Fibroblast of mammary gland (primary cell): ENCODE measurements around the gene FAM222B.
A peak's percentile ranks its signal among the peaks of the same experiment; 100 is the strongest.

Experiments
- DNase-seq: peaks from one replicate; pipeline ENCODE4 v3.0.0-alpha.2; 2010; ENCODE audit warnings: low read depth
- H3K4me3 ChIP-seq: 2 replicates; pipeline ENCODE4 v1.5.1; 2011; ENCODE audit warnings: low read depth, mild to moderate bottlenecking, low read length, moderate library complexity; ENCODE audit not compliant: control insufficient read depth
- TF ChIP-seq, protein P1 (sequence below): conservative IDR thresholded peaks from 2 replicates; pipeline ENCODE4 v1.5.1; 2011; ENCODE audit warnings: low read depth, low read length, inconsistent platforms; ENCODE audit not compliant: control insufficient read depth, insufficient read depth

FAM222B gene

DNA sequence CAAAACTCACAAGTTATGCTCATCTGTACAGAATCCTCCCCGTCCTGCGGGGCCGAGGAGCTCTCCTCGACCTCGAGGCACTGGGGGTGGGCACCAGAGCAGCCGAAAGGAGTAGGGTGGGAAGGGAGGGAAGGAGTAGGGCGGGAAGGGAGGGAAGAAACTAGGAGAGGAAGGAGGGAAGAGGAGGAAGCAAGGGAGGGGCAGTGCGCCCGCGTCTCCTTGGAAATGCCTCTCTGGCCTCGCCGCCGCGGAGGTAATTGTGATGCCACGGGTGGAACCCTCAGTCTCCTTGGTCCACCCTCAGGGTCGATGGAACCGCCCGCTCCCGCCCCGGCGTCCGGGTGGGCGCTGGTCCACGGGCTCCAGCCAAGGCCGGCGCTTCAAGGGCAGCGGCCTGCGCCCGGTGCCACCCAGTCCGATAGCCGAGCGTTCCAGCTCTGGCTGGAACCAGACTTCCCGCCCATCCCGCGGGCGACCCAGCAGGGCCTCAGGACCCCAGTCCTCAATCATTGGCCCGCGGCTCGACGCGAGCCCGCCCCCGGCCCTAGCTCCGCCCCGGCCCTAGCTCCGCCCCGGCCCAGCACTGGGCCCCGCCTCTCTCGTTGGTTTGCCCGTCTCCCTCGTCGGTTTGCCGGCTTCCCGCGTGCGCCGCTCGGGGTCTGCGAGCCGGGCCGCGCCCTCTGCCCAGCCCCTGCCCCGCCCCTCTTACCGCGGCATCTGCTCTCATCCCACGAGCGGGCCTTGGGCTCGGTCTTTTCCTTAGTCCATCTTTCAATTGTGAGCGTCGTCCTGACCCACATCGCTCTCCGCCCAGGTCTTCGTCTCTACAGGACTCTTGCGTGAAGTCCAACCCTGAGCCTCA is 131.5 kb downstream of the FAM222B start:
- peak overlapping the region; percentile 46 for H3K4me3 ChIP-seq
- DNase-seq: peak; percentile 82
- TF ChIP-seq, protein P1, sequence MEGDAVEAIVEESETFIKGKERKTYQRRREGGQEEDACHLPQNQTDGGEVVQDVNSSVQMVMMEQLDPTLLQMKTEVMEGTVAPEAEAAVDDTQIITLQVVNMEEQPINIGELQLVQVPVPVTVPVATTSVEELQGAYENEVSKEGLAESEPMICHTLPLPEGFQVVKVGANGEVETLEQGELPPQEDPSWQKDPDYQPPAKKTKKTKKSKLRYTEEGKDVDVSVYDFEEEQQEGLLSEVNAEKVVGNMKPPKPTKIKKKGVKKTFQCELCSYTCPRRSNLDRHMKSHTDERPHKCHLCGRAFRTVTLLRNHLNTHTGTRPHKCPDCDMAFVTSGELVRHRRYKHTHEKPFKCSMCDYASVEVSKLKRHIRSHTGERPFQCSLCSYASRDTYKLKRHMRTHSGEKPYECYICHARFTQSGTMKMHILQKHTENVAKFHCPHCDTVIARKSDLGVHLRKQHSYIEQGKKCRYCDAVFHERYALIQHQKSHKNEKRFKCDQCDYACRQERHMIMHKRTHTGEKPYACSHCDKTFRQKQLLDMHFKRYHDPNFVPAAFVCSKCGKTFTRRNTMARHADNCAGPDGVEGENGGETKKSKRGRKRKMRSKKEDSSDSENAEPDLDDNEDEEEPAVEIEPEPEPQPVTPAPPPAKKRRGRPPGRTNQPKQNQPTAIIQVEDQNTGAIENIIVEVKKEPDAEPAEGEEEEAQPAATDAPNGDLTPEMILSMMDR: no peak

DNA sequence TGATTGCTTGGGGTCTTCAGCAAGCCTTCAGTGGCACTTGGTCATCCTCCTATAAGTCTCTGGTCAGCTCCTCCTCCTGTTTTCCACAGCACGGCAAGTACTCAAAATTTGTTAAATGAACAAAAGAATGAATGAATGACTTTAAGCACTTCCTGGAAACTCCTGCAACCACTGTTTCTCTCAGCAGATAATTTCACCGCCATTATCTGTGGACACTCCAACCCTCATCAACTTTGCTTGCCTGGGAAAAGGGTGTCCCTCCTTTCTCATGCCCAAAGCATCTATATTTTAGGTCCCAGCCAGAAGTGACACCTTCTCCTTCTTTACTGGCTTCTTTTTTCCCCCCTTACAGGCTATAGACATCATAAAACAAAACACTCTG is 135.3 kb downstream of the FAM222B start:
- DNase-seq: no peak
- TF ChIP-seq, protein P1: no peak
- no peak overlapping the region for H3K4me3 ChIP-seq

DNA sequence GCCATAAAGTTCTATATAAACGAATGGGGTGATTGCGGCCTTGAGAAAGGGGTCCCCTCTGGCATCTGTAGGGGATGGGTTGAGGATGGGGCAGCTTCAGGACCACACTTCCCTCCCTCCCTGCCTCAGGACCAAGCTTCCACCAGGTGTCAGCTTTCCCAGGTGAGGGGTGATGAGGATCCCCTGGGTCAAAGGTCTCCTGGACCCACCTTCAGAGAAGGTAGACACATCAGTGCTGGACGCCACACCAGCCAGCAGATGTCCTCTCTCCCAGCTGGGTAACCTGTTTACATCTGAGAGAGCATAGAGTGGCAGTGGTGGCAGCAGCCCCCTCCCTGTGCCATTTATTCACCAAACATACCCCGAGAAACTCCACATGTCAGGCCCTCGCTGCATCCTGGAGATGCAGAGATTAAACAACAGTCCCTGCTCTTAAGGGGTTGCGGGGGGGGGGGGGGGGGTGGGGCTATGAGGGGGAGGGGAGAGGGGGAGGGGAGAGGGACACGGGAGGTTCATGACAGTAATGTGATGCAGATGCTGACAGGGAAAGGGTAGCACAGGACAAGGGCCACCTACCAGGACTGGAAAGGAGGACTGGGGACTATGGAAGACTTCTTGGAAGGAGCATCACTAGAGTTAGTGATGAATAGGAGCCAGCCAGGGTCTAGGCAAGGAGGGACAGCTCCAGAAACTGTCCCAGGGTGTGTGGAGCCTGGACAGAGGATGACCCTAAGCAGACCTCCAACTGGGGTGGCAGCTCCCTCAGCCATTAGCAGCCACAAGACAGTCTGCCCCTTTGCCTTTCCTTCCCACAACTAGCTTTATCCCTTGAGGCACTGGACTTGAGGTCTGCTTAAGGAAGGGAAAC is 135.9 kb downstream of the FAM222B start:
- TF ChIP-seq, protein P1: no peak
- H3K4me3 ChIP-seq: no peak overlapping the region
- no peak for DNase-seq
